NCI-H1436 treated with DMSO at 0.1 percent for 48 hours (cell line): ENCODE measurements around the gene LRFN4.

ENCODE experiments used
- DNase-seq: peaks from one replicate; lab custom pipeline; 2025; lab: John Stamatoyannopoulos, UW

LRFN4 gene

GRCh38 chr11:66845143-66845875 lies 11.6 kb upstream of the LRFN4 start:
- no peak for DNase-seq

- DNase-seq: no peak
Observed at GRCh38 chr11:66845876-66846212, 11.0 kb upstream of the LRFN4 start.

- no peak for DNase-seq
Observed at GRCh38 chr11:66846671-66847091, 10.2 kb upstream of the LRFN4 start.

- no peak for DNase-seq
Observed at GRCh38 chr11:66847461-66848232, 9.2 kb upstream of the LRFN4 start.

- DNase-seq: no peak
Observed at GRCh38 chr11:66848671-66849500, 8.0 kb upstream of the LRFN4 start.

- no peak for DNase-seq
Observed at GRCh38 chr11:66849501-66850234, 7.2 kb upstream of the LRFN4 start.

- no peak for DNase-seq
Observed at GRCh38 chr11:66850235-66850587, 6.7 kb upstream of the LRFN4 start.

GRCh38 chr11:66850588-66851238 lies 6.2 kb upstream of the LRFN4 start:
- DNase-seq: no peak

GRCh38 chr11:66851239-66851596 lies 5.6 kb upstream of the LRFN4 start:
- no peak for DNase-seq

GRCh38 chr11:66851698-66852465 lies 5.0 kb upstream of the LRFN4 start:
- DNase-seq: no peak

- DNase-seq: no peak
Observed at GRCh38 chr11:66852466-66853241, 4.2 kb upstream of the LRFN4 start.

GRCh38 chr11:66853242-66854229 lies 3.3 kb upstream of the LRFN4 start:
- DNase-seq: no peak

GRCh38 chr11:66854231-66854661 lies 2.6 kb upstream of the LRFN4 start:
- DNase-seq: no peak

- no peak for DNase-seq
Observed at GRCh38 chr11:66854729-66855211, 2.1 kb upstream of the LRFN4 start.

GRCh38 chr11:66855574-66856495 lies 1.0 kb upstream of the LRFN4 start:
- peak; percentile 44 for DNase-seq

GRCh38 chr11:66857234-66857926 lies 516 bp downstream of the LRFN4 start:
- no peak for DNase-seq

- DNase-seq: no peak
Observed at GRCh38 chr11:66857927-66858185, 992 bp downstream of the LRFN4 start.
